Left forelimb (tissue), 1 donor: ENCODE measurements around the gene ZNF524.
A peak's percentile ranks its signal among the peaks of the same experiment; 100 is the strongest.

ENCODE experiments used
- DNase-seq: peaks from one replicate; pipeline ENCODE4 v3.0.0-alpha.2; 2018; ENCODE audit warnings: low spot score

Gene ZNF524

GRCh38 chr19:55642153-55643002 is 42.3 kb downstream of the ZNF524 start:
- peak; percentile 64 for DNase-seq

DNA sequence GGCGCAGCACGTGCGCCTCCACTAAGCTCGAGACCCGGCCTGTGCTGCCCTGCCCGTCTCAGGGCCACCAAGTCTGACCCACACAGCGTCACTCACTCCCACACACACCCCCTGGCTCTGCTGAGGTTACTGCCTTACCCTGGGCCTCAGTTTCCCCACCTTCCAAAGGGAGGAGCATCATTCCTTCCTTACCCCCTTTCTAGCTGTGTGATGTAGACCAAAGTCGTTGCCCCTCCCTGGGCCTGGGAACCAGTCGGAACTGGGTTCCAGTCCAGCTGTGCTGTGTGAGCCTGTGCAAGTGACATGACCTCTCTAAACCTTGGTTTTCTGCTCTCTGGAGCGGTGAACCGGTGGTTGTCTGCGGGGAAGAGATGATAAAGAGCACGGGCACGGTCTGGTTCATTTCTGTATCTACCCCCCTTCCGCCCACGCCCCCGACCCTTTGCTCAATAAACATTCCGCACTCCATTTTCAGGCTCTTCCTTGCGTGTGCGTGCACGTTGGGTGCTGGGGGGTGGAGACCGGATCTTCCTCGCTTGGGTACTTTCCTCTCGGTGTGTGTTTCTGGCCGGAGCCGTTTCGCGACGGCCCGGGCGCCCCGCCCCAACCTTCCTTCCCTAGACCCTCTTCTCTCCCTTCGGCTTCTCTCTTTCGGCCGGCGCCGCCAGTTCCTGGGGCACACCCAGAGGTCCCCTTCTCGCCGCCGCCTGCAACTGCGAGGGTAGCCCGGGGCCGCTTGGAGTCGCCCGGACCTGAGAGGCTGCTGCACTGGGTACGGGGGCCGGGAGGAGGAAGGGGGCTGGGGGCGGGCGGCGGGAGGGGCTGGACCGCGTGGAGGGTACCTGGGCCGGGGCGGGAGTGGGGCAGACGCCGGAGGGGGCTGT is 43.2 kb downstream of the ZNF524 start, which contains the start of gene ZNF581:
Gene ZNF581, plus strand, starts transcription at position 647 of the 884 bp plus-strand sequence. CDS start 923 bp downstream, outside the sequence.
- DNase-seq, result peak; percentile 83

DNA sequence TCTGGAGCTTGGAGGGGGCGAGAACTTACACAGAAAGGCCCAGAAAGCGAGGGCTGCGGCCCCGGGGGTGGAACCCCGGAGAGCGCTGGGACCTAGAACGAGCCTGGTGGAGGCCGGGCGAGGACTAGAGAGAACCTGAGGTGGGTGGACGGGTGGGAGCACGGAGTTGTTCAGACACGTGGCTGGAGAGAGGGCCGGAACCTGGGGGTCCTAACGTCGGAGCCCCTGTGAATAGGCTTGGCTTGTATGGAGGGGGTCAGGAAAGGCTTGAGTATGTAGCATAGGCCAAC is 43.7 kb downstream of the ZNF524 start:
- DNase-seq, result no peak

- no peak for DNase-seq
Observed at GRCh38 chr19:55644191-55644833, 44.2 kb downstream of the ZNF524 start.

- DNase-seq, result no peak
Observed at GRCh38 chr19:55644842-55645511, 44.9 kb downstream of the ZNF524 start.

DNA sequence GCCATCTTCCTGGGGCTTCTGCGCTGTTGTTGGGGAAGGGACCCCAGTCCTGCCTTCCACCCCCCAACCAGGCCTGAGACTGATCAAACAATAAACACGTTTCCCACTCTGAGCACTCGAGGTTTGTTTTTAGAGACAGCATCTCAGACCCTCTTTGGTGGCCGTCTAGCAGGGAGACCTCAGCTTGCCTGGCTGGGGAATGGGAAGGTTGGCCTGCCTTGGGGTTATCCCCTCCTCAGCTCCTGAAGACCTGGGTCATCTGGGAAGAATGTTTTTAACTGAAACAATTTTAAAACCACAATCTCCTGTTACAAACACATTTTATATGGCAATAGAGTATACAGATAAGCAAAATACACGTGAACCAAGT is 45.4 kb downstream of the ZNF524 start:
- no peak for DNase-seq

GRCh38 chr19:55646889-55647731 is 47.0 kb downstream of the ZNF524 start:
- DNase-seq, result no peak

GRCh38 chr19:55647732-55648584 is 47.9 kb downstream of the ZNF524 start, which contains the start of gene CCDC106:
CCDC106 (plus strand) TSS chr19:55648212; CDS start chr19:55649047, 835 bp downstream.
- peak; percentile 92 for DNase-seq

GRCh38 chr19:55648585-55649267 is 48.6 kb downstream of the ZNF524 start:
- DNase-seq, result no peak

- DNase-seq, result no peak
Observed at GRCh38 chr19:55649268-55650125, 49.4 kb downstream of the ZNF524 start.

GRCh38 chr19:55650126-55650557 is 50.1 kb downstream of the ZNF524 start:
- DNase-seq, result no peak

GRCh38 chr19:55650602-55651230 is 50.6 kb downstream of the ZNF524 start:
- DNase-seq, result no peak

GRCh38 chr19:55651236-55651635 is 51.1 kb downstream of the ZNF524 start:
- no peak for DNase-seq

DNA sequence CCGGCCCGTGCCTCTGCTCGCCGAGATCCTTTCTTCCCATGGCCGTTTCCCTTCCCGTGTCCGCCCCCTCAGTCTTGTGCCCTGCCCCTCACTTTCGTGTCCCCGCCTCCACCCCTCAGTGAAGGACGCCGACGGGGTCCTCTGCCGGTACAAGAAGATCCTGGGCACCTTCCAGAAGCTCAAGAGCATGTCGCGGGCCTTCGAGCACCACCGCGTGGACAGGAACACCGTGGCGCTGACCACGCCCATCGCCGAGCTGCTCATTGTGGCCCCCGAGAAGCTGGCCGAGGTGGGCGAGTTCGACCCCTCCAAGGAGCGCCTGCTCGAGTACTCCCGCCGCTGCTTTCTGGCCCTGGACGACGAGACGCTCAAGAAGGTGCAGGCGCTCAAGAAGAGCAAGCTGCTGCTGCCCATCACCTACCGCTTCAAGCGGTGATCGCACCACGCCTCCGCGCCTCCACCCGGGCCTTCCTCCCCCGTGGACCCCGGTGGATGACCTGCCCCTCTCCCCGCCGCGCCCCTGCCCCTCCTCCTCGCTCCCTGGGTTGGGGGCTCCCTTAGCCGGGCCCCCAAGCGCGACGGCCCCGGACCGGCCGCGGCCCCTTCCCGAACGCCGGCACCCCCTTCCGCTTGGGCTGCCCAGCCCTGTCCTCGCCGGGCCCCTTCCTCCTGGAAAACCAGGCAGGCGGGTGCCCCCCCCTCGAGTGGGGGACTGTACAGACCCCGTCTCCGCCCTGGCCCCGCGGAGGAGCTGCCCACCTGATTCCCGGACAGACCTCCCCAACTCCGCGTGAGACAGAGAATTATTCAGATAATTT is 52.4 kb downstream of the ZNF524 start:
- DNase-seq, result no peak
